ENCODE measurements around the gene NEDD1. TPM values are rescaled to one million over a fixed set of nuclear protein-coding genes. Genes with fewer than 3 reads are reported as not detected.

NEDD1 gene
- total and polyA plus RNA-seq, 10 of the 15 experiments (the other 5 are each of a cell fraction or from before 2014, with no cell fraction given): 15.9 to 52.6 (median 28.7) TPM

DNA sequence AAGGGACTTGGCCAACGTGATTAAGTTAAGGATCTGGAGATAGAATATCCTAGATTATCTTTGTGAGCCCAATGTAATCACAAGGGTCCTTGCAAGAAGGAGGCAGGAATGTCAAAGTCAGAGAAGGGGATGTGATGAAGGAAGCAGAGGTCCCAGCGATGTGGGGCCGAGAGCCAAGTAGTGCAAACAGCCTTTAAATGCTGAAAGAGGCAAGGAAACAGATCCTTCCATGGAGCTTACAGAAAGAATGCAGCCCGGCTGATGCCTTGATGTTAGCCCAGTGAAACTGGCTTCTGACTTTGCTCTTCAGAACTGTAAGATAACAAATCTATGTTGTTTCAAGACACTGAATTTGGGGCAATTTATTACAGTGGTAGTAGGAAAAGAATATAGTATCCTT, 74.9 kb downstream of the NEDD1 start:
- Histone ChIP-seq H3K4me3 (no peak overlapping the region), H3K27me3 (replicated peaks in 1 of 2; ENCODE audit: control insufficient read depth in 2 of 2, insufficient read depth in 2 of 2, low read length in 1 of 2) (peaks cover 0 to 6% of the 10 kb centered on the region in 2 experiments; a peak in 3 of 4 replicates), H3K79me2 (ENCODE audit: control insufficient read depth, insufficient read depth, low read length) (no peaks in the 10 kb centered on the region), H4K20me1 (ENCODE audit: control insufficient read depth, insufficient read depth) (no peaks in the 10 kb centered on the region), H3K4me1 (ENCODE audit: control insufficient read depth, insufficient read depth, low read length) (peaks cover 5% of the 10 kb centered on the region), H3K4me2 (ENCODE audit: control insufficient read depth, insufficient read depth) (no peak overlapping the region), H2AFZ (ENCODE audit: control insufficient read depth, low read depth, low read length) (no peak overlapping the region), H3K36me3 (ENCODE audit: control insufficient read depth in 2 of 2, insufficient read depth in 2 of 2, low read length in 1 of 2) (no peaks in the 10 kb centered on the region), H3K9me3 (replicated peaks; ENCODE audit: control insufficient read depth, insufficient read depth, low read length) (no peaks in the 10 kb centered on the region), H3K9ac (ENCODE audit: control insufficient read depth, insufficient read depth, low read length) (no peak overlapping the region), H3K27ac (ENCODE audit: control insufficient read depth, insufficient read depth) (no peak overlapping the region)
- DNase-seq (ENCODE audit: low read depth, low spot score) (no peak), ATAC-seq (no peak), FAIRE-seq (no peak)
- ChIA-PET CTCF (interaction anchor here (1.1 to 8.6 kb wide), 2 partner anchors 404 to 460 kb away, joined by 5 to 119 read pairs; no protein-coding TSS in a partner anchor), SMC1A (ENCODE audit: uncharacterized antibody, unreplicated experiment) (interaction anchor here (0.9 to 1.4 kb wide), 4 partner anchors 27 to 460 kb away, joined by 3 to 4 read pairs (median 4); no protein-coding TSS in a partner anchor), RAD21 (ENCODE audit: unreplicated experiment) (interaction anchor here (1.0 kb wide), 1 partner anchor 404 kb away, joined by 4 read pairs; no protein-coding TSS in a partner anchor), POLR2A (interaction anchor here (0.6 kb wide), 1 partner anchor 792 kb away, joined by 3 read pairs; no protein-coding TSS in a partner anchor)
- intact Hi-C loops (cut with micrococcal nuclease; ENCODE audit: unreplicated experiment): loop anchor here (10.0 kb wide), 1 partner anchor 77 kb away; the partner anchor contains the start of gene NEDD1
- 50% methylated on average over 4 of the region's 4 CpGs for WGBS (ENCODE audit: insufficient coverage, insufficient replicate concordance, low lambda C conversion rate, missing lambda C conversion rate)
- in situ Hi-C loops (cut with MboI): loop anchor here (5.0 to 10.0 kb wide), 2 partner anchors 323 to 410 kb away; no protein-coding TSS in a partner anchor
- no TSS peak for BruUV-seq (replicated peaks)
- TF ChIP-seq USF1 (IDR thresholded peaks at IDR 0.05; ENCODE audit: borderline replicate concordance, extremely low read length, insufficient read depth, low read depth, low read length) (no peak), TCF3 (IDR thresholded peaks at IDR 0.05; ENCODE audit: borderline replicate concordance, insufficient read depth, low read depth, low read length) (no peak), E2F4 (IDR thresholded peaks at IDR 0.05; ENCODE audit: low read depth, low read length) (no peak), MXI1 (IDR thresholded peaks at IDR 0.05; ENCODE audit: low read depth, low read length) (no peak), MYC (IDR thresholded peaks at IDR 0.05; ENCODE audit: insufficient read depth, insufficient read length, insufficient replicate concordance, low read length, severe bottlenecking) (no peak), MTA2 (IDR thresholded peaks at IDR 0.05; ENCODE audit: low read depth) (no peak), SUZ12 (IDR thresholded peaks at IDR 0.05; ENCODE audit: unreplicated experiment) (no peak)
- TF ChIP-seq, protein P1, sequence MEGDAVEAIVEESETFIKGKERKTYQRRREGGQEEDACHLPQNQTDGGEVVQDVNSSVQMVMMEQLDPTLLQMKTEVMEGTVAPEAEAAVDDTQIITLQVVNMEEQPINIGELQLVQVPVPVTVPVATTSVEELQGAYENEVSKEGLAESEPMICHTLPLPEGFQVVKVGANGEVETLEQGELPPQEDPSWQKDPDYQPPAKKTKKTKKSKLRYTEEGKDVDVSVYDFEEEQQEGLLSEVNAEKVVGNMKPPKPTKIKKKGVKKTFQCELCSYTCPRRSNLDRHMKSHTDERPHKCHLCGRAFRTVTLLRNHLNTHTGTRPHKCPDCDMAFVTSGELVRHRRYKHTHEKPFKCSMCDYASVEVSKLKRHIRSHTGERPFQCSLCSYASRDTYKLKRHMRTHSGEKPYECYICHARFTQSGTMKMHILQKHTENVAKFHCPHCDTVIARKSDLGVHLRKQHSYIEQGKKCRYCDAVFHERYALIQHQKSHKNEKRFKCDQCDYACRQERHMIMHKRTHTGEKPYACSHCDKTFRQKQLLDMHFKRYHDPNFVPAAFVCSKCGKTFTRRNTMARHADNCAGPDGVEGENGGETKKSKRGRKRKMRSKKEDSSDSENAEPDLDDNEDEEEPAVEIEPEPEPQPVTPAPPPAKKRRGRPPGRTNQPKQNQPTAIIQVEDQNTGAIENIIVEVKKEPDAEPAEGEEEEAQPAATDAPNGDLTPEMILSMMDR (IDR thresholded peaks at IDR 0.05 in 2 of 3, conservative IDR thresholded peaks at IDR 0.05 in 1 of 3; ENCODE audit: control insufficient read depth in 2 of 3, extremely low read depth in 1 of 3, insufficient read depth in 1 of 3, low read depth in 3 of 3, low read length in 3 of 3): no peak
